PFSK-1 (cell line): ENCODE measurements around the gene LRRC59.

Source experiments
- FOXP2 ChIP-seq: optimal IDR thresholded peaks from 2 replicates; pipeline ENCODE3; 2011; ENCODE audit warnings: borderline replicate concordance, control low read depth, inconsistent platforms; ENCODE audit not compliant: insufficient read depth; ENCODE audit errors: extremely low read length, extremely low read depth
- POLR2AphosphoS5 ChIP-seq: IDR thresholded peaks from 2 replicates; pipeline ENCODE4 v1.6.1; 2012; ENCODE audit warnings: low read depth, mild to moderate bottlenecking, control low read depth, low read length, moderate library complexity
- REST ChIP-seq, 2 experiments: IDR thresholded peaks; 2 replicates each; pipeline versions ENCODE4 v1.6.1 to v1.8.0; 2011 to 2012; ENCODE audit warnings: low read depth in 2 of 2, low read length in 2 of 2, control low read depth in 1 of 2, inconsistent platforms in 1 of 2, mild to moderate bottlenecking in 1 of 2, moderate library complexity in 1 of 2; ENCODE audit not compliant: insufficient read depth in 1 of 2
- SIN3A ChIP-seq: IDR thresholded peaks from 2 replicates; pipeline ENCODE4 v1.6.1; 2012; ENCODE audit warnings: mild to moderate bottlenecking, low read length, moderate library complexity, borderline replicate concordance; ENCODE audit not compliant: insufficient read depth

GRCh38 chr17:50445730-50446325 lies 48.5 kb upstream of the LRRC59 start:
- TF ChIP-seq REST (IDR thresholded peaks at IDR 0.05; ENCODE audit: insufficient read depth in 1 of 2, low read depth in 2 of 2, low read length in 2 of 2) (no peak), POLR2AphosphoS5 (no peak), SIN3A (no peak), FOXP2 (no peak)
